ENCODE data around the gene TEAD2.

The TEAD2 gene

DNA sequence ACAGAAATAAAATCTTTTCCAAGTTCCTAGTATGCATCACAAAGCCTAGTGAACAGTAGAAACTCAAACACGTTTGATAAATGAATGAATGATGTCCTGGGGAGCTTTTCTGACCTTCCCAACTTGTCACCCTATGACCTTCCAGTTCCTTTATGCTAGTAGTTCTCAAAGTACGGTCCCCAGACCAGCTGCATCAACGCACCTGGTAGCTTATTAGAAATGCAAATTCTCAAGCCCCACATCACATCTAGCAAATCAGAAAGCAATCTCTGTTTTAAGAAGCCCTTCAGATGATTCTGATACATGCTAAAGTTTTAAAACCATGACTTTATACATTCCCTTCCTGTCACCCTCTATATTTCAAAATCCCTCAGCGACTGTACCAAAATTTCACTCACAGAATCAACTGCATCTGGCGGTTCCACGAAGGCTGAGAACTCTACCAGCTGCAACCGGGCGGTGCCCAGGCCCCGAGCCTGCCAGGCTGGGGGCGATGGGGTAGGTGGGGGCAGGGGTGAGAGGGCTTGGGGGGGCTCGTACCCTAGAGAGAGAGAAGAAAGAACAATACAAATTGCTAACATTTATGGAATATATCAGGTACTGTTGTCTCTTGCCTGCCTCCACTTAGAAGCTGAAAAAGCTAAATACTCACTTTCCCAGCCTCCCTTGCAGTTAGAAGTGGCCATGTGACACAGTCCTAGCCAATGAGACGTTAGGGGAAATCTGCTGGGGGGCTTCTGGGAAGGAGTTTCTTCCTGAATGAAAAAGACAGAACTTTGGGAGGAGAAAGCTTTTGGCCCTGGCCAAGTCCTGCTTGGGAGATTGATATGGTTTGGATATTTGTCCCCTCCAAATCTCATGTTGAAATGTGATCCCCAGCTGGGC lies 13.7 kb downstream of the TEAD2 start:
- DNase-seq (ENCODE audit: low read depth, low spot score): no peak

DNA sequence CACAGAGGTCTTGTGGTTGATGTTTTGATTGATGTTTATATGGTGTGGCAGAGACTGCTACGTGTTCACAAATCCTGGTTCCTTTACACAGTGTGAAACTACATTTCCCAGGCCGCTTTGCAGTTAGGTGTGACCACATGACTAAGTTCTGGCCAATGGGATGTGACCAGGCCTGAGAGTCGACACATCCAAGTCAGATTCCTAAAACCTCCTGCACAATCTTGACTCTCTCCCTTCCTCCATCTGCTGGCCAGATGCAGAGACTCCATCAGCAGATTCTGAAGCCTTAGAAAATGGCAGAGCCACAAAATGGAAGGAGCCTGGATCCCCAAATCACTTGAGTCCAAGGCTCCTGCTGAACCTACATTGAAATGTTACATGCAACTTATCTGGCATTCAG lies 14.4 kb downstream of the TEAD2 start:
- DNase-seq (ENCODE audit: low read depth, low spot score): no peak

DNA sequence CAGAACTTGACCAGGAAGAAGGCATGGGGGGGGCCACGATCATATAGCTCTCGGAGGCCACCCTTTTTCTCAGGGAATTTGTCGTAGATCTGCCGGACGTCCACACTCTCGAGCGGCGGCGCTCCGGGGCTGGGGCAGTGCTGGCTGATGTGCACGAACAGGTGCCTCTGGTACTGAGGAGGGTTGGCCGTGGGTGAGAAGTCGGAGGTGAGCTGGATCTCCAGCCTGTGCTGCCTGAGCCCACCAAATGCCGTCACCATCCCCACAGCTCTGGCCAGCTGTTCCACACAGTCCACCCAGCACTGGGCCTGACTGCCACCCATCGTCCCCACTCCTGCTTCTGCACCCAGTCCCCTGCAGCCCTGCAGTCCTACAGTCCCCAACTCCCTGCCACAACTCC lies 15.0 kb downstream of the TEAD2 start:
- no peak for DNase-seq (ENCODE audit: low read depth, low spot score)

DNA sequence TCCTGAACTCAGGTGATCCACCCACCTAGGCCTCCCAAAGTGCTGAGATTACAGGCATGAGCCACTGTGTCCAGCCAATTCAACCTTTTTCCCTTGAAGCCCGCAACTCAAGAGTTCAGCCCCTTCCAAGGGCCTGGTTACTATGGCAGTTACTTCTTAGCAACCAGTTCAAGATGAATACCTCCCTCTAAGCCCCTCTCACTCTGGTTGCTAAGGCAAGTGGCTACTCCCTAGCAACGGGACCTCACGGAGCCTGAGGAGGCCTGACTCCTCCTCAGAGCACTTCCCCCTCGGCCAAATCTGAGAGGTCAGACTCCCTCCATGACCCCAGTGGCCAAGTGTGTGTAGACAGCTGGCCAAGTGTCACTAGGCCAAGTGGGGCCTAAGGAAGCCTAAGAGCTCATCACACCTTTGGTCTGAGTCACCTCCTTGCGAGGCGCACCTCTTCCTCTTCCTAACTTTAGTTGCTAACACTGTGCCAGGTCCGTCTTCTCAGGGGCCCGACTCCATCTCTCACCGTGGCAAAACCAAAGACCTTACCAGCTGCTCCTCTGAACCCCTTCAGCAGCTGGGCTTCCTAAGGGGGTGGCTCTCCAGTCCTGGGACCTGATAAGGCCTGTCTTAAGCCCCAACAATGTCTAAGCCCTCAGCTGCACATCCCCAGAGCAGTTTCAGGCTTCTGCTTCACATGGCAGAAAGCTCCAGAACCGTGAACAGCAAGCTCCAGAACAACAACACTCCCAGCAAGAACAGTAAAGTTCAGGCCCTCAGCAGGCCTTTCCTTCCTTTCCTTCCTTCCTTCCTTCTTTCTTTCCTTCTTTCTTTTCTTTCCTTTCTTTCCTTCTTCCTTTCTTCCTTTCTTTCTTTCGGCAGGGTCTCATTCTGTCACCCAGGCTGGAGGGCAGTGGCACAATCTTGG lies 17.5 kb downstream of the TEAD2 start:
- DNase-seq (ENCODE audit: low read depth, low spot score): no peak

DNA sequence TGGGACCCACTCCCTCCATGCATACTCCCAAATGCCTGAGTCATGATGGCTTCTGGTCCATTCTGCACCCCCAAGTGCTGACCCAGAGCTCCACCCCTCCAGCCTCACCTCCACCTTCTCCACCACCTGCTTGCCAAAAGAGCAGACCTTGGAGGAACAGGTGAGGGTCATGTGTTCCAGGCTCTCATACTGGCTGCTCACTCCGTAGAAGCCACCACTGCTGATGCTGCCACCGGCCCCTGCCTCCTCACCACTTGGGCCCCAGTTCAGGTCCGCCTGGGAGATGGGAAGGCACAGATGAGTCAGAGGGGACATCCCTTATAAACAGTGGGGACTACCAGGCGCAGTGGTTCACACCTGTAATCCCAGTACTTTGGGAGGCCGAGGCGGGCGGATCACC lies 19.1 kb downstream of the TEAD2 start:
- no peak for DNase-seq (ENCODE audit: low read depth, low spot score)

DNA sequence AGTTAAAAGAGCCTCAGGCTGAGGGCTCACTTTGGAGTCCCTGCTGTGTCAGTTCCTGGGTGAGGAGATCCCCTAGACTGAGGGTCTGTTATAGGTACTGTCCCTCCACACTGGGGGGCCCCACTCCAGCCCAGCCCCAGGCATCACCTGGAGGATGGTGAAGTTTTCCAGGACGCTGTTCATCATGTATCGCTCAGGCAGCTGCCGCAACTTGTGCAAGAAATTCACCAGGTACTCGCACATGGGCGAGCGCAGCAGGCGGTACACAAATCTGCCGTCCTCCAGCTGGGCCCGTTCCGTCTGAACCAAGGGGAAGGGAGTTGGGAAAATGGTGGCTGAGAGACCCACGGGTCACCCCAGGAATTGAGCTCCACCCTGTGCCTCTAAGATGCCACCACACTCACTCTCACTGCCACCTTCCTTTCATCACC lies 19.9 kb downstream of the TEAD2 start:
- DNase-seq (ENCODE audit: low read depth, low spot score): no peak

DNA sequence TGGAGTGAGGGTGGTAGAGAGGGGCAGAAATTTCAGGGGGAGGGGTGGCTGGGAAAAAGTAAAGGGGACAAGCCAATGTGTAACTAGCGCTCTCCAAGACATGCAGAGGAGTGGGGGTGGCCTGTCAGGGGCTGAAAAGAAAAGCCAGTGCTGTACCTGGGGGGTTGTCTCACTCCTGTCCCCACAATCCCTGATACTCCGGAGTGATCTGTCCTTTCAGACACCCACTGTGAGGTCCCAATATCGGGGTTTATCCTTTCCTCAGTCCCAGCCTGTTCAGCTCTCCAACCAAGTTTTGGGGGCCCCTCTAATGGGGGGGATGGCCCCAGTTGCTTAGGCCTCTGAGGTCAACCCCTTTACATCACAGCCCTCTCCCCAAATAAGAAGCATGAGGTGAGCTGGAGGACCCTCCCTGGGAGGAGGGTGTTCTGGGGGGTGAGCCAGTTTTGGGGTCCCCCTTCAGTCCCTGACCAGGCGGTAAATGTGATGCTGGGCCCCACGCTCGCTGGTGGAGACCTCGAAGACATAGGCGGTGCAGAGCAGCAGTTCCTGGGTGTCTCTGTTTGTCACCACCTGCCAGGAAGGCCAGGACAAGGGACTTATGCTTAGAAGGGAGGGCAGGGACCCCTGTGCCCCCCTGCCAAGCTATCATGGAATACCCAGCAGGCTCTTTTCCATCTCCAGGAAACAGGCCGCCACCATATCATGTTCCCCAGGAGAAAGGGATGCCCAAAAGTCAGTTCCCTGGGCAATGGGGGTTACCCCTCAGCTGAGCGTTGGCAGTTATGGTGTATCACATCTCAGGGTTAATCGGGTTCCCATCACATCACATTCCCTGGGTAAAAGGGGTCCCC lies 21.1 kb downstream of the TEAD2 start:
- no peak for DNase-seq (ENCODE audit: low read depth, low spot score)

DNA sequence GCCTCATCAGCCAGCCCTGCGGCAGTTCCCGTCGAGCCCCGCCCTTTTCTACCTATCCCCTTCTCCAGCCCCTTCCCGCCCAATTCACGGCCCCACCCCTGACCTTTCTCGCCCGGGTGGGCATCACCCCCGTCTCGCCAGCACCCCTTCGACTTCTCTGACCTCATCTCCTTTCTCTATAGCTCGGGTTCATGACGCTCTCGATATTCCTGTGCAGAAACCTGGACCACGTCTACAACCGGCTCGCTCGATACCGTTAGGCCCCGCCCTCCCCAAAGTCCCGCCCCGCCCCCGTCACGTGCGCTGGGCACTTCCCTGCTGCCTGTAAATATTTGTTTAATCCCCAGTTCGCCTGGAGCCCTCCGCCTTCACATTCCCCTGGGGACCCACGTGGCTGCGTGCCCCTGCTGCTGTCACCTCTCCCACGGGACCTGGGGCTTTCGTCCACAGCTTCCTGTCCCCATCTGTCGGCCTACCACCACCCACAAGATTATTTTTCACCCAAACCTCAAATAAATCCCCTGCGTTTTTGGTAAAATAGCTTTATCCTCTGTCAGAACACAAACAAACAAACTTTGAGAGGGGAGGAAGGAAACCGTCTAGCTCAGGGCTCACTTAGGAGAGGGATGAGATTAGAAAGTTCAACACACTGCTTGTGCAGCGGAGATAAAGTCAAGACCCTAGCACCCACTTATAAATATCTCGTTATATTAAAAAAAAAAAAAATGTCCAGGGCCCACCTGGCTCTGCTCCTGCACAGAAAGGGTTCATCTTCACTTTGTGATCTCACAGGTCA lies 21.9 kb downstream of the TEAD2 start:
- no peak for DNase-seq (ENCODE audit: low read depth, low spot score)

DNA sequence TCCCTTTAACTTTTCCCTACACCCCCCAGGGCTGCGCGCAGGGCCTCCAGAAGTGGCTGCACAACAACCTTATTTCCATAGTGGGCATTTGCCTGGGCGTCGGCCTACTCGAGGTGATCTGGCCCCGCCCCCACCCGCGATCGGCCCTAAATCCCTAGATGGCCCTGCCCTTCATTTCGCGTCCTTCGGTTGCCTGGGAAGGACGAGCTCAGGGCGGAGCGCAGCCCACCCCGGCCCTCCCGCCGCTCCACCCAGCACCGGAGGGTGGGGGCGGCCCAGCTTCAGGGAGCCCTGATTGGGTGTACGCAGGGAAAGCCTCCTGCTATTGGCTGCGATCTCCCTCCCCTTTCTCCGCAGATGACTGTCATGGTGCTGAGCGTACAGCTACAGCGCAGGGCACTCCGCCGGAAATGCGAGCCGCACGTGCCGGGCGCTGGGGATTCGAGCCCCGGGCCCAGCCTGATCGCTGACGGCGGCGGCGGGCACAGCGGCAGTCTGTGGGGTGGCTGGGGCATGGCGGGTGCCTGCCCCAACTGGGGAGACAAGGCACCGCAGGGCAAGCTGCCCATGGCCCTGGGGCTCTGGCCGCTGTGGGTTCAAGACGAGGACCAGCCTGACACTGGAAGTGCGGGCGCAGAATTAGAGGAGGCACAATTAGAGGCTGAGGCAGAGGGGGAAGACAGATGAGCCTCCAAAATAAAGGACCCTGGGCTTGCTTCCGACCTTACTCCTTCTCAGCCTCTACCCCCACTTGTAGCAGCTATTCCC lies 22.7 kb downstream of the TEAD2 start:
- no peak for DNase-seq (ENCODE audit: low read depth, low spot score)

DNA sequence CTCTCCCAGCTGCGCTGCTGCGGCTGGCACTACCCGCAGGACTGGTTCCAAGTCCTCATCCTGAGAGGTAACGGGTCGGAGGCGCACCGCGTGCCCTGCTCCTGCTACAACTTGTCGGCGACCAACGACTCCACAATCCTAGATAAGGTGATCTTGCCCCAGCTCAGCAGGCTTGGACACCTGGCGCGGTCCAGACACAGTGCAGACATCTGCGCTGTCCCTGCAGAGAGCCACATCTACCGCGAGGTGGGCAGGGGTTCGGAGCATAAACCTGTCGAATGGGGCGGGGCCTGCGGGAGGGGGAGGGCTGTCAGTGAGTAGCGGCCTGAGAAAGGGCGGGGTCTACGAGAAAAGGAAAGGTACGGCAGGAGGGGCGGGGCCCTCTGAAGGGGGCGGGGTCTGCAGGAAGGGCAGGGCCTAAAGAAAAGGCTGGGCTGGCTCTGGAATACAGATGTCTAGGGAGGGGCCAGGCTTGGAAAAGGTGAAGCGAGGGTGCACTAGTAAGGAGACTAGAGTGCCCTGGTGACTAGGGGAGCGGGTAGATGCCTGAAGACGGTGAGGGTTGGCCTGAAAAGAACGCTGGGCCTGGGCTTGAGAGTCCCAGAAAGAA lies 23.4 kb downstream of the TEAD2 start:
- DNase-seq (ENCODE audit: low read depth, low spot score): no peak

DNA sequence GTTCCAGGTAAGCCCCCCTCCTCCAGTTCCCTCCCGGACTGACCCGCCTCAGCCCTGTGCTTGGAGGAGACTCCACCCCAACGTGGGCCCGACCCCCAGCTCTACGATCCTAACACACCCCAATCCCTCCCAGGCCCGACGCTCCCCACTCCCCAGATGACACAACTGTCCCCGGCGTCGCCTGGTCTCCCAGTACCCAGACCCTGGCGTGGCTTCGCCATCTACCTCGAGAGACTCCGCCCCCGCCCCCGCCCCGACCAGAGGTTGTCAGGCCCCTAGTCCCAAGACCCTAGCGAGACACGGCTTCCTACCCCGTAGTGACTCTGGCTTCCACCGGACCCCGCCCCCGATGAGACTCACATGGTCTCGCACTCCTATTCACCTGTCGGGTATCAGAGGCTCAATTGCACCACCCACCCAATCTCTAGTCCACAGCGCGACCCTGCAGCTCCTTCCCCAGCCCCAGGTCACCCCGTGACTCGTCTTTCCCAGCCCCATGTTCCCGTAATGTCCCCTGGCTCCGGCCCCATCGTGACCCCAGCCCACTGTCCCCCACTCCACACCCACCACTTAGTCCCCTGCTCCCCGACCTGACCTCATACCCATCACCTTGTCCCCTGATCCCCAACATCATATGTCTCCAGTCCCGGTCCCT lies 24.1 kb downstream of the TEAD2 start:
- no peak for DNase-seq (ENCODE audit: low read depth, low spot score)

DNA sequence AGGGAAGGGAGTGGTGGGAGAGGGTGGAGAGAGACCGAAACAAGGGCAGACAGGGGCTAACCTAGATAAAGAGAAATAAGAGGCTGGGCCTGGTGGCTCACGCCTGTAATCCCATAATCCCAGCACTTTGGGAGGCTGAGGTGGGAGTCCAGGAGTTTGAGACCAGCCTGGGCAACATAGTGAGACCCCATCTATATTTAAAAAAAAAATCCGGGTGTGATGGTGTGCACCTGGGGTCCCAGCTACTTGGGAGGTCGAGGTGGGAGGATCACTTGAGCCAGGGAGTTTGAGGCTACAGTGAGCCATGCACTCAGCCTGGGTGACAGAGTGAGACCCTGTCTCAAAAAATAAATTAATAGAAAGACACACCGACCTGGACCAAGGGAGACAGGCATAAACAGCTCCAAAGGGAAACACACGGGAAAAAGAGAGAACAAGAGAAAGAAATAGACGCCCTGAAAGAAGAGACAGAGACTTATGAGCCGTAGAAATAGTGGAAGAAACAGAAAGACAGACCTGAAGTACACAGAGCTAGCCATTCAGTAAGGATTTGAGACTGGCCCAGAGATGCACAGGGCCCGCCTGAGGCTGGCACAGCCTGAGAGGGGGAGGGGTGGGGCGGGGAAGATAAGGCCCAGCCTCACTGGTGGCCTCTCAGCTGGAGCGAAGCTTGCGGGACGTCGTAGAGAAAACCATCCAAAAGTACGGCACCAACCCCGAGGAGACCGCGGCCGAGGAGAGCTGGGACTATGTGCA lies 24.8 kb downstream of the TEAD2 start:
- no peak for DNase-seq (ENCODE audit: low read depth, low spot score)

DNA sequence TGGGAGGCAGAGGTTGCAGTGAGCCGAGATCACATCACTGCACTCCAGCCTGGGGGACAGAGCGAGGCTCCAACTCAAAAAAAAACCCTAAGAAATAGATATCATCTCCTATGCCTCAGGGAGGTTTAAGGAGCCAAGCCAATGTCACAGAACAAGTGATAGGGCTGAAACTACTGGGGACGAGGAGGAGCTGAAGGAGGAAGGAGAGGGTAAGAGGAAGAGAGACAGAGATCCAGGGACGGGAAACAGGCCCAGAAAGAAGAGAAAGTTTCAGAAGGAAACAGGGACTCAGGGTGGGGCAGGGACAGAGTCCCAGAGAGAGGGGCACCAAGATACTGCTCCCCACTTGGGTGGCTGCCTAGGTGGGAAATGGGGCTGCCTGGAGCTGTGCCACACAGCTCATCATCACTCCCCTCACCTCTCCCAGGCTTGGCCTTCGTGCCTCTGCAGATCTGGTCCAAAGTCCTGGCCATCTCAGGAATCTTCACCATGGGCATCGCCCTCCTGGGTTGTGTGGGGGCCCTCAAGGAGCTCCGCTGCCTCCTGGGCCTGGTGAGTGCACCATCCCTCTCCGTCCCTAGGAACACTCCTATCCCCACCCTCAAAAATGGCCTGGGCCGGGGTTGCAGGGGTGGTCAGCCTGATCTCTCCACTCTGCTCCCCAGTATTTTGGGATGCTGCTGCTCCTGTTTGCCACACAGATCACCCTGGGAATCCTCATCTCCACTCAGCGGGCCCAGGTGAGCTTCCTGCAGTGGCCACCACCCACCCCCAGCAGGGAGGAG lies 25.5 kb downstream of the TEAD2 start:
- no peak for DNase-seq (ENCODE audit: low read depth, low spot score)

DNA sequence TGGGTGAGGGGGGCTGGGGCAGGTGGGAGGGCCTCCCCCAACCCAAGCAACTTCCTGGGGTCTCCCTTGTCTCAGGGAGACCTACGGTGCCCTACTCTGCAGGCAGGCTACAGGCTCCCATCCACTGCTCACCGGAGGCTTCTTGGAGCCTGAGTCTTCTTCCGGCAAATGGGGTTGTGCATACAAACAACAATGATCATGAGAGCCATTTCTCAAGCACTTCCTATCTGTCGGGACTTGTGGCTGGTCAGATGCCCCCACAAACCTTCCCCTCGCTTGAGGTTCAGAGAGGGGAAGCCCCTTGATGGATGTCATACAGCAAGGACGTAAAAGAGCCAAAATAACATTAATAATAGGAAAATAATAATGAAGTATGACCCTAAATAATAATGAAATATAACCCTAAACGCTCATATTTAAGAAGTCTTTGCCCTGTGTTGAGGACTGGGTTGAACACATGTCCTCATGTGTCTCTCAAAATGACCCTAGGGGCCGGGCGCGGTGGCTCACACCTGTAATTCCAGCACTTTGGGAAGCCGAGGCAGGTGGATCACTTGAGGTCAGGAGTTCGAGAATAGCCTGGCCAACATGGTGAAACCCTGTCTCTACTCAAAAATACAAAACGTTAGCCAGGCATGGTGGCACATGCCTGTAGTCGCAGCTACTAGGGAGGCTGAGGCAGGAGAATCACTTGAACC lies 26.3 kb downstream of the TEAD2 start:
- DNase-seq (ENCODE audit: low read depth, low spot score): no peak

DNA sequence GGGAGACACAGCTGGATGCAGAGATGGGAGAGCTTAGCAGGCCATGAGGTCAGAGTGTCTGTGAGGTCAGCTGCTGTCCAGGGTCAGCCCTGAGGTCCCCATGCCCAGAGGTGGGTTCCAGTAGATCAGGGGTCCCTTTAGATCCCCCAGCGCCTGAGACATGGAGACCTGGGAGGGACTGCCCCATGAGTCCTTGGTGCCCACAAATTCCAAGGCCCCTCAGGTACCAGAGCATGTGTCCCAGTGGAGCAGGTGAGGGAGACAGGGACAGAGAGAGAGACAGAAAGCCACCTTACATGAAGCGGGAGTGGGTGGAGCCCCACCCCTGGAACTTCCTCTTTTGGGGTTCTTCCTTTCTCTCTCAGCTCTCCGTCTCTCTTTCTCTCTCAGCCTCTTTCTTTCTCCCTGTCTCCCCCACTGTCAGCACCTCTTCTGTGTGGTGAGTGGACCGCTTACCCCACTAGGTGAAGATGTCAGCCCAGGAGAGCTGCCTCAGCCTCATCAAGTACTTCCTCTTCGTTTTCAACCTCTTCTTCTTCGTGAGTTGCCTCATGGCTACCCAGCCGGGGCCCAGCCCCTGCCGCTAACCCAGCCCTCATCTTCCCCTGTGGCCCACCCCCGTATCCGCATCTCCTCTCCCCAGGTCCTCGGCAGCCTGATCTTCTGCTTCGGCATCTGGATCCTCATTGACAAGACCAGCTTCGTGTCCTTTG lies 27.0 kb downstream of the TEAD2 start, which contains the start of gene CD37:
Gene CD37 (plus strand): TSS at position 336 of the 713 bp plus-strand sequence. CDS start 135 bp downstream, at position 471.
- DNase-seq (ENCODE audit: low read depth, low spot score): no peak

DNA sequence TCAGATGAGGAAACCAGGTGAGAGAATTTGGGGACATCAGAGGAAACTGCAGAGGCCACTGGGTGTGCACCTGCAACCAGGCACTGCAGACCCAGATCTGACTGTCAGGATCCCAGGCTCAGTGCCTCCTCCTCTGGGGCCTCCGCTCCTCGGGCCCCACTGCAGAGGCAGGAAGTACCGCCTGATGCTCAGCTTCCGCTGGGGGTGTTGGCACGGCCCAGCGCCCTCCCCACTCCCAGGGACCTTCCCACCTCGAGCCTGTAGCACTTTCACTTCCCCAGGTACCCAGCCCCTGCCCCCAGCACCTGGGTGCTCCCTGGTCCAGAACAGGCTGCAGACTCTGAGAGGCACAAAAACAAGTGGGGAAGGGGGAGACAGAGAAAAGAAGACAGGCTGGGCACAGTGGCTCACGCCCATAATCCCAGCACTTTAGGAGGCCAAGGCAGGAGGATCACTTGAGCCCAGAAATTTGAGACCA lies 28.4 kb downstream of the TEAD2 start:
- no peak for DNase-seq (ENCODE audit: low read depth, low spot score)

Measured in activated naive CD8-positive, alpha-beta T cell treated with anti-CD3 and anti-CD28 coated beads, Interleukin-2, amount 50 U/mL, for 16 hours (primary cell).